HUDEP-2 (cell line): Measurements from ENCODE around the gene CSNK1G2.

Experiments used
- DNase-seq, 76 experiments: peaks; one replicate each; lab custom pipeline; 2025; ENCODE audit not compliant: unreplicated experiment in 76 of 76; lab: John Stamatoyannopoulos, UW

The CSNK1G2 gene

DNA sequence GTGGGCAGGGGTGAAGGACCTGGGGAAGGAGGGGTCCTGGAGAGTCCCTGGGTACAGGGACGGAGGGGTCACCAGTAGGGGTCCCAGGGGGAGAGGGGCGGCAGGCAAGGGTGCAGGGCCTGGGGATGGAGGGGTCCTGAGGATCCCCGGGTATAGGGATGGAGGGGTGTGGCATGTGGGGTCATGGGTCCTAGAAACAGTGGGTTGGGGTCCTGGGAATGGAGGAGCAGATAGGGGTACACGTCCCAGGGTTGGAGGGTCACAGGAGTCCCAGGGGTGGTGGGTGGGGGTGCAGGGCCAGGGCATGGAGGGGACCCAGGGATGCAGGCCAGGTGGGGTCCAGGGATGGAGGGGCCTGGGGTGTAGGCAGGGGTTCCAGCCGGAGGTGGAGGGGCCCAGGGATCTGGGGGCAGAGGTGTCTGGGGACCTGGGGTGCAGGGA, 73.2 kb downstream of the CSNK1G2 start:
- no peak for DNase-seq

DNA sequence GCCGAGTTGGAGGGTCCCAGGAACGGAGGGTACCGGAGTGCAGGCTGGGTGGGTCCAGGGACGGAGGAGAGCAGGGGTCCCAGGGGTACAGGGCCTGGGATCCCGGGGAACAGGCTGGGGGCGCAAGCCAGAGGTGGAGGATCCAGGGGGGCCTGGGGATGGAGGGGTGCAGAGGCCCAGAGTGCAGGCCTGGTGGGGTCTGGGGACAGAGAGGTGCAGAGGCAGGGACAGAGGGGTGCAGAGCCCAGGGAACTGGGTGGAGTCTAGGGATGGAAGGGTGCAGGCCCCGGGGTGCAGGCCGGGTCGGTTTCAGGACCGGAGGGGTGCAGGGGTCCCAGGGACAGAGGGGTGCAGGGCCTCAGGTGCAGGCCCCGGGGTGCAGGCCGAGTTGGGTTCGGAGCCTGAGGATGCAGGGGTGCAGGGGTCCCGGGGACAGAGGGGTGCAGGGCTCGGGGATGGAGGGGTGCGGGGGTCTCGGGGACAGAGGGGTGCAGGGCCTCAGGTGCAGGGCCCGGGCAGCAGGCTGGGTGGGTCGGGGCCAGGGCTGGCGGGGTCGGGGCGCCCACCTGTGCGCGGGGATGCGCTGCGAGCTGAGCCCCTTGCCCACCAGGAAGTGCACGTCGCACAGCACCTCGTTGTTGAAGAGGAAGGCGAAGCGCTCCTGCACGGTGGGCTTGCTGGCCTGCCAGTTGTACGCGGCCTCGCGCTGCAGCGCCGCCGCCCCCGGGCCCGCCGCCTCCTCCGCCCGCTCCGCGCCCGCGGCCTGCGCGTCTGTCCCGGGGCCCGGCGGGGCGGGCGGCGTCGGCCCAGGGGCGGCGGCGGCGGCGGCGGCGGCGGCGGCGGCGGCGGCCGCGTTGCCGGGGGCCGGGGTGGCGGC, 74.0 kb downstream of the CSNK1G2 start:
- no peak for DNase-seq

DNA sequence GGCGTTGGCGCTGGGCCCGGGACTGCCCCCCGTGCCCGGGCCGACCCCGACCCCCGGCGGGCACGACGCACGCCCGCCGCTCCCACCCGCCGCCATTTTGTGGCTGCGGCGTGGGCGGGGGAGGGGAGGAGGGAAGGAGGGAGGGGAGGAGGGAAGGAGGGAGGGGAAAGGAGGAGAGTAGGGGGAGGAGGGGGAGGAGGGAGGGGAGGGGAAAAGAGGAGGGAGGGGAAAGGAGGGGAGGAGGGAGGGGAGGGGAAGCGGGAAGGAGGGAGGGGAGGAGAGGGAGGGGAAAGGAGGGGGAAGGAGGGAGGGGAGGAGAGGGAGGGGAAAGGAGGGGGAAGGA, 74.6 kb downstream of the CSNK1G2 start, which contains the start of gene BTBD2:
Gene BTBD2, minus strand, starts transcription at position 107 of the 343 bp plus-strand sequence. Its CDS starts 11 bp downstream, at position 96.
- peak in 45 of 76 experiments; percentile 11 to 76 (median 62) for DNase-seq

DNA sequence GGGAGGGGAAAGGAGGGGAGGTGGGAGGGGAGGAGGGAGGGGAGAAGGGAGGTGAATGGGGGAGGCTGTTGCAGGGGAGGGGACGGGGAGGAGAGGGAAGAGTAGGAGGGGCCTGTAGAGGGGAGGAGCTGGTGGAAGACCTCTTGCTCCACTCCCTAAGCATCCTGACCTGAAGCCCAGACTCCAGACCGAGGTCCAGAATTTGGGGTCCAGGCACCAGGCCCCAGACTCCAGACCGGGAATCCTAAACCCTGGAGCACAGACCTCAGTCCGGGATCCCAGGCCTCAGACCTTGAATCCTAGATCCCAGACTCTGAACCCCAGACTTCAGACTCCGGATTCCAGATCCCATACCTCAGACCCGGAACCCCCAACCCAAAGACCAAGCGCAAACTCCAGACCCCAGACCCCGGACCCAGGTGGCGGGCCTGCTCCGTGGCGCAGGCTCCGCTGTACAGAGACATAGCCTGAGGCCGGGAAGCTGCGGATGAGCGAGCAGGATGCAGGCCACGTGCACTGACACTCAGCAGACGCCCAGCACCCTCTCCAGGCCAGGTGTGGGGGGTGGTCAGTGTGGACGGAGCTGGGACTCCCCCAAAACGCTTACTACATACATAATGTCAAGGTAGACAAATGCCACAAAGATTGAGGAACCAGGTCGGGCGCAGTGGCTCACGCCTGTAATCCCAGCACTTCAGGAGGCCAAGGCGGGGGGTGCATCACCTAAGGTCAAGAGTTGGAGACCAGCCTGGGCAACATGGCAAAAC, 75.3 kb downstream of the CSNK1G2 start:
- peak in 46 of 76 experiments; percentile 11 to 70 (median 46) for DNase-seq

DNA sequence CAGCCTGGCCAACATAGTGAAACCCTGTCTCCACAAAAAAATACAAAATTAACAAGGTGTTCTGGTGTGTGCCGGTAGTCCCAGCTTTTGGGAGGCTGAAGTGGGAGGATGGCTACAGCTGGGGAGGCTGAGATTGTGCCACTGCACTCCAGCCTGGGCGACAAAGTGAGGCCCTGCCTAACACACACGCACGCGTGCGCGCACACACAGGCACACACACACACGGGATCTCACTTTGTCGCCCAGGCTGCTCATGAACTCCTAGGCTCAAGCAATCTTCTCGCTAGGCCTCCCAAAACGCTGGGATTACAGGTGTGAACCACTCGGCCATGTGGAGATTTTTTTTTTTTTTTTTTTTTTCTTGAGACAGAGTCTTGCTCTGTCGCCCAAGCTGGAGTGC, 77.8 kb downstream of the CSNK1G2 start:
- DNase-seq = no peak

DNA sequence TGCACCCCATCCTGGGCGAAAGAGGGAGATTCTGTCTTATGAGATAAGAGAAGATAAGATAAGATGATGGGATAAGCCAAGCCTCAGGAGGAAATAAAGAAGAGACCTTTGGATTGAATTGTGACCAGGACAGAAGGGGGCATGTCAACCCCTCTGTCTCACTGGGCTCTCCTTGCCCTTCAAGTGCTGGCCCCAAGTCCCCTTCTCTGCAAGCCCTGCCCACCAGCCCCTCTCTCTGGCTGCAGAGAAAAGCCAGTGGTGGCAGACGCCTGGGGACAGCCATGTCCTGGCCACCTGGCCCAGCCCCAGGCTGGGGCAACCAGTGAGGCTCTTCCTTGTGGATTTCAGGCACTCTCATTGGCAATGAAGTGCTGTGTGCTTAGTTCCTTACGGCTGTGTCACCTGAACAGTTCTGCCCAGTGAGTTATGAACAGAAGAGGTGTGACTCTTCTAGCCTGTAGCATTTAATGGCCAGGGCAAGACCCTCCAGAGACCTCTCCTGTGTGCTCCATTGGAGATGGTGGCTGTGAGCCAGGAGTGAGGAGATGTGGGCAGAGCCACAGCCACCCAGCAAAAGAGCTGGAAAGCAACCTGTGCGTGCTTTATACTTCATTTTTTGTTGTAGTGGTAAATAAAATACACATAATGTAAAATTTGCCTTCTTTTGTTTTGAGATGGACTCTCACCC, 80.6 kb downstream of the CSNK1G2 start:
- no peak for DNase-seq

DNA sequence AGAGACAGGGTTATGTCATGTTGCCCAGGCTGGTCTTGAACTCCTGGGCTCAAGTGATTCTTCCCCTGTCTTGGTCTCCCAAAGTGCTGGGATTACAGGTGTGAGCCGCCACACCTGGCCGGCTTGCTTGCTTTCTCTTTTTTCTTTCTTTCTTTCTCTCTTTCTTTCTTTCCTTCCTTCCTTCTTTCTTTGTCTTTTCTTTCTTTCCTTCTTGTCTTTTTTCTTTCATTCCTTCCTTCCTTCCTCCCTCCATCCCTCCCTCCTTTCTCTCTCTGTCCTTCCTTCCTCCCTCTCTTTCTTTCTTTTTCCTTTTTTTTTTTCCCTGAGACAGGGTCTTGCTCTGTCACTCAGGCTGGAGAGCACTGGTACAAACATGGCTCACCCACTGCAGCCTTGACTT, 81.3 kb downstream of the CSNK1G2 start:
- no peak for DNase-seq

DNA sequence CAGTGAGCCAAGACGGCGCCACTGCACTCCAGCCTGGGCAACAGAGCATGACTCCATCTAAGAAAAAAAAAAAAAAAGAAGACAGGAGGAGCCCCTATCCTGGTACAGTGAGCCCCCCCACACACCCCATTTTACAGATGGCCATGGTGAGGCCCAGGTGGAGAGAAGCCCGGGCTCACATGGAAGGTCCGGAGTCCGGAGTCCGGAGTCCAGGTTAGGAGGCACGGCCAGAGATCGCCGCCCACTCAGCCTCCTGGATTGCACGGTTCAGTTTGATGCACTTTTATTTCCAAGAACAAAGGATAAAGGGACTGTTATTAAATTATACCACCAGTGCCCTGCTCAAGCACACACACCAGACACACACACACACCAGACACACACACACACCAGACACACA, 85.8 kb downstream of the CSNK1G2 start:
- DNase-seq = no peak

DNA sequence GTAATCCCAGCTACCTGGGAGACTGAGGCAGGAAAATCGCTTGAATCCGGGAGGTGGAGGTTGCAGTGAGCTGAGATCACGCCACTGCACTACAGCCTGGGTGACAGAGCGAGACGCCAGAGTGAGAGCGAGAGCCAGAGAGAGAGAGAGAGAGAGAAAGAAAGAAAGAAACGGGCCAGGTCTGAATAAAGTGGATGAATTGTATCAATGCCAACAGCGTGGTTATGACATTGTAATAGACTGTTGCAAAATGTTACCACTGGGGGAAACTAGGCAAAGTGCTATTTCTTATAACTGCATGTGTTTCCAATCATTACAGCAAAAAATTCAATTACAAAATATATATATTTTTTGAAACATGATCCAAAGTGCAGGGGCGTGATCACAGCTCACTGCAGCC, 86.4 kb downstream of the CSNK1G2 start:
- no peak for DNase-seq
